H1 (cell line): ENCODE measurements around the gene NSL1. TPM values are rescaled to one million over a fixed set of nuclear protein-coding genes. Genes with fewer than 3 reads are reported as not detected.

Source experiments
- CTCF ChIA-PET: fragments of 300-600 bp; sonication (Branson Sonifier 250); formaldehyde crosslinking; loops from one replicate; lab custom pipeline; 2021; ENCODE audit not compliant: partially characterized antibody; lab: Charles Lee
- POLR2A ChIA-PET: fragments of 300-600 bp; sonication (Branson Sonifier 250); formaldehyde crosslinking; loops from one replicate; lab custom pipeline; 2021; ENCODE audit warnings: inconsistent platforms; ENCODE audit not compliant: partially characterized antibody; lab: Charles Lee
- DNase-seq, 2 experiments: peaks; one replicate each; pipeline versions ENCODE4 v3.0.0 to v3.0.0-alpha.2; 2010 to 2022; ENCODE audit warnings: low spot score in 2 of 2, low read depth in 1 of 2, mixed read lengths in 1 of 2
- FAIRE-seq: peaks from 2 replicates; lab custom pipeline; 2011; peaks lifted over from hg19 to GRCh38; lab: Jason Lieb, UNC
- H2AFZ ChIP-seq: 2 replicates; pipeline ENCODE4 v1.8.1; 2012; ENCODE audit warnings: low read length, inconsistent platforms
- H2AK5ac ChIP-seq: 2 replicates; pipeline ENCODE4 v1.6.1; 2013; ENCODE audit warnings: low read depth, low read length
- H2BK120ac ChIP-seq: replicated peaks from 2 replicates; pipeline ENCODE3; 2013; ENCODE audit warnings: low read depth, low read length, inconsistent platforms
- H2BK12ac ChIP-seq: 2 replicates; pipeline ENCODE4 v1.6.1; 2013; ENCODE audit warnings: low read depth, low read length
- H2BK15ac ChIP-seq: 2 replicates; pipeline ENCODE4 v1.6.1; 2013; ENCODE audit warnings: low read length
- H2BK20ac ChIP-seq: 2 replicates; pipeline ENCODE4 v1.6.1; 2013; ENCODE audit warnings: low read length
- H2BK5ac ChIP-seq: 2 replicates; pipeline ENCODE4 v1.6.1; 2013; ENCODE audit warnings: low read depth, low read length
- H3K14ac ChIP-seq: 2 replicates; pipeline ENCODE4 v1.6.1; 2013; ENCODE audit warnings: inconsistent platforms; ENCODE audit not compliant: insufficient read length
- H3K18ac ChIP-seq: 2 replicates; pipeline ENCODE4 v1.6.1; 2013; ENCODE audit warnings: low read length; ENCODE audit errors: extremely low read depth
- H3K23ac ChIP-seq: 2 replicates; pipeline ENCODE4 v1.6.1; 2013; ENCODE audit warnings: inconsistent platforms; ENCODE audit not compliant: insufficient read length
- H3K23me2 ChIP-seq: 2 replicates; pipeline ENCODE4 v1.6.1; 2013; ENCODE audit warnings: low read depth, low read length
- H3K27ac ChIP-seq: 2 replicates; pipeline ENCODE4 v1.6.1; 2011; ENCODE audit warnings: low read depth, low read length, inconsistent platforms
- H3K27me3 ChIP-seq, 4 experiments: replicated peaks in 1 of 4; 1 replicate in 1 of 4; 2 replicates in 3 of 4; pipeline versions ENCODE4 v1.6.1 to v1.8.1; 2011 to 2013; ENCODE audit warnings: low read length in 3 of 4, mild to moderate bottlenecking in 3 of 4, inconsistent platforms in 2 of 4, mixed read lengths in 2 of 4, moderate library complexity in 1 of 4; ENCODE audit not compliant: control insufficient read depth in 3 of 4, insufficient read depth in 3 of 4; ENCODE audit errors: extremely low read depth in 1 of 4
- H3K36me3 ChIP-seq, 4 experiments: 2 replicates each; pipeline versions ENCODE4 v1.6.1 to v1.8.1; 2011 to 2013; ENCODE audit warnings: mild to moderate bottlenecking in 4 of 4, low read length in 3 of 4, moderate library complexity in 2 of 4, control low read depth in 1 of 4, inconsistent platforms in 1 of 4; ENCODE audit not compliant: insufficient read depth in 4 of 4, control insufficient read depth in 2 of 4
- H3K4ac ChIP-seq: replicated peaks from 2 replicates; pipeline ENCODE3; 2013; ENCODE audit warnings: low read length, low read depth, mixed read lengths, inconsistent platforms; ENCODE audit not compliant: insufficient read length
- H3K4me1 ChIP-seq, 4 experiments: replicated peaks in 1 of 4; 1 replicate in 1 of 4; 2 replicates in 3 of 4; pipeline versions ENCODE4 v1.6.1 to v1.8.1; 2011 to 2013; ENCODE audit warnings: low read length in 3 of 4, inconsistent platforms in 2 of 4, mixed read lengths in 1 of 4; ENCODE audit not compliant: insufficient read depth in 4 of 4, control insufficient read depth in 3 of 4
- H3K4me2 ChIP-seq, 2 experiments: 2 replicates each; pipeline versions ENCODE4 v1.6.1 to v1.8.1; 2011 to 2013; ENCODE audit warnings: low read depth in 2 of 2, low read length in 2 of 2, control low read depth in 1 of 2, inconsistent platforms in 1 of 2, mild to moderate bottlenecking in 1 of 2; ENCODE audit not compliant: insufficient read depth in 1 of 2
- H3K4me3 ChIP-seq, 4 experiments: fragments of 200-600, 300-600 bp in 1 of 4; sonication (generic), shearing (Covaris generic), sonication (Bioruptor Twin) in 1 of 4; 2 replicates each; pipeline versions ENCODE4 v1.5.1 to v1.8.1; 2011 to 2016; ENCODE audit warnings: low read length in 4 of 4, low read depth in 3 of 4, control low read depth in 2 of 4, inconsistent platforms in 2 of 4, mild to moderate bottlenecking in 2 of 4, mixed read lengths in 1 of 4, moderate library complexity in 1 of 4; ENCODE audit not compliant: insufficient read depth in 2 of 4; ENCODE audit errors: extremely low read depth in 1 of 4
- H3K56ac ChIP-seq: replicated peaks from 2 replicates; pipeline ENCODE3; 2013; ENCODE audit warnings: low read depth, mild to moderate bottlenecking, mixed read lengths, low read length, inconsistent platforms; ENCODE audit not compliant: insufficient read length
- H3K79me1 ChIP-seq: 2 replicates; pipeline ENCODE4 v1.6.1; 2013; ENCODE audit warnings: low read depth, low read length, control low read depth
- H3K79me2 ChIP-seq, 2 experiments: 2 replicates each; pipeline versions ENCODE4 v1.6.1 to v1.8.1; 2012 to 2013; ENCODE audit warnings: low read length in 2 of 2, mild to moderate bottlenecking in 2 of 2, inconsistent platforms in 1 of 2; ENCODE audit not compliant: insufficient read depth in 2 of 2, control insufficient read depth in 1 of 2
- H3K9ac ChIP-seq, 4 experiments: replicated peaks in 1 of 4; 1 replicate in 1 of 4; 2 replicates in 3 of 4; pipeline versions ENCODE4 v1.6.1 to v1.8.1; 2011 to 2013; ENCODE audit warnings: low read depth in 3 of 4, low read length in 3 of 4, control low read depth in 2 of 4, mild to moderate bottlenecking in 2 of 4, moderate library complexity in 2 of 4, inconsistent platforms in 1 of 4; ENCODE audit errors: extremely low read depth in 1 of 4
- H3K9me3 ChIP-seq, 2 experiments: 2 replicates each; pipeline versions ENCODE4 v1.6.1 to v1.8.1; 2012 to 2013; ENCODE audit warnings: mild to moderate bottlenecking in 2 of 2, moderate library complexity in 2 of 2, control low read depth in 1 of 2, inconsistent platforms in 1 of 2, low read depth in 1 of 2, low read length in 1 of 2, mixed read lengths in 1 of 2; ENCODE audit not compliant: insufficient read depth in 2 of 2
- H4K20me1 ChIP-seq, 2 experiments: replicated peaks in 1 of 2; 2 replicates each; pipeline versions ENCODE3 to v1.8.1; 2011 to 2013; ENCODE audit warnings: inconsistent platforms in 2 of 2, low read length in 2 of 2, mild to moderate bottlenecking in 1 of 2; ENCODE audit not compliant: insufficient read depth in 2 of 2, control insufficient read depth in 1 of 2
- H4K5ac ChIP-seq: 2 replicates; pipeline ENCODE4 v1.6.1; 2013; ENCODE audit warnings: low read length, low read depth, mixed read lengths, inconsistent platforms; ENCODE audit not compliant: insufficient read length
- H4K8ac ChIP-seq: 2 replicates; pipeline ENCODE4 v1.8.0; 2013; ENCODE audit warnings: mild to moderate bottlenecking, moderate library complexity, low read length, inconsistent platforms; ENCODE audit not compliant: insufficient read depth; ENCODE audit errors: extremely low read depth
- H4K91ac ChIP-seq: replicated peaks from 2 replicates; pipeline ENCODE3; 2013; ENCODE audit warnings: low read length, mixed read lengths, inconsistent platforms; ENCODE audit not compliant: insufficient read length
- CHD1 ChIP-seq: IDR thresholded peaks from 2 replicates; pipeline ENCODE4 v1.6.1; 2012; ENCODE audit warnings: low read depth, low read length, improper control_type of control experiment
- GTF2F1 ChIP-seq: IDR thresholded peaks from 2 replicates; pipeline ENCODE4 v1.6.1; 2012; ENCODE audit warnings: low read depth, low read length, improper control_type of control experiment, borderline replicate concordance
- NANOG ChIP-seq: IDR thresholded peaks from 2 replicates; pipeline ENCODE4 v1.6.1; 2011; ENCODE audit warnings: low read length, low read depth, mild to moderate bottlenecking, inconsistent platforms; ENCODE audit not compliant: insufficient read depth, poor library complexity, severe bottlenecking
- POU5F1 ChIP-seq: IDR thresholded peaks from 2 replicates; pipeline ENCODE4 v1.6.1; 2011; ENCODE audit warnings: low read depth, mild to moderate bottlenecking, low read length, moderate library complexity
- RXRA ChIP-seq: IDR thresholded peaks from 2 replicates; pipeline ENCODE4 v1.6.1; 2011; ENCODE audit warnings: low read depth, mild to moderate bottlenecking, low read length, moderate library complexity; ENCODE audit not compliant: insufficient read depth
- SAP30 ChIP-seq: fragments of 300-600 bp; sonication (generic); IDR thresholded peaks from 2 replicates; pipeline ENCODE4 v1.7.1; 2012; ENCODE audit warnings: low read length, moderate library complexity, mild to moderate bottlenecking, inconsistent platforms; ENCODE audit not compliant: insufficient read depth, insufficient replicate concordance
- SP2 ChIP-seq: IDR thresholded peaks from 2 replicates; pipeline ENCODE4 v1.6.1; 2012; ENCODE audit warnings: mild to moderate bottlenecking, low read length, inconsistent platforms
- TAF7 ChIP-seq: optimal IDR thresholded peaks from 2 replicates; pipeline ENCODE3; 2011; ENCODE audit warnings: low read depth, mild to moderate bottlenecking, inconsistent platforms, low read length, moderate library complexity, borderline replicate concordance
- WGBS, 2 experiments: shearing (Covaris generic) in 1 of 2; methylation state at CpG; one replicate each; pipeline versions ENCODE4 v1.1.6 to v1.1.7; 2013 to 2015; ENCODE audit warnings: low lambda C conversion rate in 2 of 2, mixed read lengths in 2 of 2, inconsistent platforms in 1 of 2, low coverage in 1 of 2, missing lambda C conversion rate in 1 of 2; ENCODE audit not compliant: insufficient replicate concordance in 2 of 2, insufficient coverage in 1 of 2, insufficient read length in 1 of 2; ENCODE audit errors: extremely low coverage in 1 of 2, missing lambda C conversion rate in 1 of 2; 5-methylcytosine and 5-hydroxymethylcytosine counted together
- polyA plus RNA-seq, 7 experiments: library from polyadenylated mRNA; depleted of rRNA in 3 of 7; stranded (reverse) in 5 of 7; unstranded in 2 of 7; fragments of >200 nt in 5 of 7; fragments of 200-250 nt in 2 of 7; gene quantifications; 1 replicate in 5 of 7; 2 replicates in 1 of 7; 4 replicates in 1 of 7; pipeline versions ENCODE4 v1.2.1 to v1.2.3, GENCODE V29; 2011 to 2013; ENCODE audit warnings: missing spikeins in 2 of 7, mixed read lengths in 2 of 7
- total RNA-seq: library from RNA; stranded (reverse); fragmentation: NEBNext Ultra II Directional; extraction: Animal tissue kit (Norgen Biotek cat#: 25700); gene quantifications from 2 replicates; pipeline ENCODE4 v1.2.1, GENCODE V29; 2021
- TF ChIP-seq, protein P1 (sequence below): IDR thresholded peaks from 2 replicates; pipeline ENCODE4 v1.6.1; 2011; ENCODE audit warnings: low read length, improper control_type of control experiment
- TF ChIP-seq, protein P2 (sequence below): IDR thresholded peaks from 2 replicates; pipeline ENCODE4 v1.6.1; 2012; ENCODE audit warnings: inconsistent platforms

The NSL1 gene
- total and polyA plus RNA-seq, 2 of the 8 experiments (the other 6 are each of a cell fraction or from before 2014, with no cell fraction given) = 25.4 to 51.7 TPM

DNA sequence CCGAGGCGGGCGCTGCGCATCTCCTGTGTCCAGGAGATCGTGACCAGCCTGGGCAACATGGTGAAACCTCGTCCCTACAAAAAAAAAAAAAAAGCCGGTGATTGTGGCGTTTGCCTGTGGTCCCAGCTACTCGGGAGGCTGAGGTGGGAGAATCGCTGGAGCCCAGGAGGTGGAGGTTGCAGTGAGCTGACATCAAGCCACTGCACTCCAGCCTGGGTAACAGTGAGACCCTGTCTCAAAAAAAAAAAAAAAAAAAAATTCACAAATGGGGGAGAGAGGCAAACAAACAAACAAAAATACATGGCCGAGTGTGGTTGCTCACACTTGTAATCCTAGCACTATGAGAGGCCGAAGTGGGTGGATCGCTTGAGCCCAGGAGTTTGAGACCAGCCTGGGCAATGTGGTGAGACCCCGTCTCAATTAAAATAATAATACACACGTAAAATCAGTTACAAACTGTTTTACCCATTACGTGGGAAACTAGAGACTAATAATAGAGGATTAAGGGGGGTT is 875 bp upstream of the NSL1 start:
- peak overlapping the region; percentile 77 to 99 (median 88) for H3K4me3 ChIP-seq
- peak overlapping the region in 3 of 4 experiments; percentile 81 to 93 (median 82); a peak in 4 of 7 replicates for H3K9ac ChIP-seq
- no peak overlapping the region for H2AK5ac ChIP-seq
- peak overlapping the region; percentile 60; the same call in 1 of the 2 replicates for H2BK12ac ChIP-seq
- no peak overlapping the region for H2BK120ac ChIP-seq
- ChIA-PET POLR2A (interaction anchor here (0.6 to 3.3 kb wide), 11 partner anchors 11 to 185 kb away, joined by 3 to 19 read pairs (median 4); partner anchors contain the start of gene FLVCR1), CTCF (interaction anchor here (0.6 to 1.7 kb wide), 2 partner anchors 23 to 1962 kb away, joined by 3 to 4 read pairs; no protein-coding TSS in a partner anchor)
- H4K5ac ChIP-seq = no peak overlapping the region
- H3K14ac ChIP-seq = no peak overlapping the region
- H2BK20ac ChIP-seq = no peak overlapping the region
- H3K36me3 ChIP-seq = peaks cover 0 to 9% (median 3%) of the 10 kb centered on the region in 4 experiments; a peak in 4 of 8 replicates
- peak overlapping the region; percentile 77; the same call in 1 of the 2 replicates for H3K27ac ChIP-seq
- 44% methylated on average over 13 of the region's 16 CpGs; no CpG with 5 or more reads in 1 of the 2 experiments for WGBS, 2 experiments
- no peak overlapping the region for H3K23ac ChIP-seq
- no peaks in the 10 kb centered on the region; the same call in 1 of the 2 replicates for H3K79me1 ChIP-seq
- no peak for DNase-seq
- no peak overlapping the region for H3K4ac ChIP-seq
- peaks cover 0 to 4% (median 0%) of the 10 kb centered on the region in 4 experiments; a peak in 3 of 7 replicates for H3K4me1 ChIP-seq
- H3K27me3 ChIP-seq = no peaks in the 10 kb centered on the region
- no peak overlapping the region for H3K18ac ChIP-seq
- H2BK15ac ChIP-seq = no peak overlapping the region
- no peaks in the 10 kb centered on the region for H3K9me3 ChIP-seq
- no peak overlapping the region; the same call in 1 of the 2 replicates for H2BK5ac ChIP-seq
- peaks cover 2% of the 10 kb centered on the region; the same call in 1 of the 2 replicates for H3K23me2 ChIP-seq
- peak overlapping the region; percentile 93; the same call in 1 of the 2 replicates for H4K8ac ChIP-seq
- H3K79me2 ChIP-seq = peaks cover 0 to 34% of the 10 kb centered on the region in 2 experiments; a peak in 2 of 4 replicates
- H4K91ac ChIP-seq = no peak overlapping the region
- peak overlapping the region; percentile 60 to 69 for H3K4me2 ChIP-seq
- no peak for FAIRE-seq
- peak overlapping the region; percentile 1 for H3K56ac ChIP-seq
- no peaks in the 10 kb centered on the region for H4K20me1 ChIP-seq
- peak overlapping the region; percentile 83 for H2AFZ ChIP-seq
- TF ChIP-seq NANOG (no peak), TAF7 (no peak), CHD1 (no peak), GTF2F1 (no peak), RXRA (no peak), POU5F1 (no peak), SAP30 (no peak), SP2 (no peak)
- TF ChIP-seq, protein P1, sequence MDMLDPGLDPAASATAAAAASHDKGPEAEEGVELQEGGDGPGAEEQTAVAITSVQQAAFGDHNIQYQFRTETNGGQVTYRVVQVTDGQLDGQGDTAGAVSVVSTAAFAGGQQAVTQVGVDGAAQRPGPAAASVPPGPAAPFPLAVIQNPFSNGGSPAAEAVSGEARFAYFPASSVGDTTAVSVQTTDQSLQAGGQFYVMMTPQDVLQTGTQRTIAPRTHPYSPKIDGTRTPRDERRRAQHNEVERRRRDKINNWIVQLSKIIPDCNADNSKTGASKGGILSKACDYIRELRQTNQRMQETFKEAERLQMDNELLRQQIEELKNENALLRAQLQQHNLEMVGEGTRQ = no peak
- TF ChIP-seq, protein P2, sequence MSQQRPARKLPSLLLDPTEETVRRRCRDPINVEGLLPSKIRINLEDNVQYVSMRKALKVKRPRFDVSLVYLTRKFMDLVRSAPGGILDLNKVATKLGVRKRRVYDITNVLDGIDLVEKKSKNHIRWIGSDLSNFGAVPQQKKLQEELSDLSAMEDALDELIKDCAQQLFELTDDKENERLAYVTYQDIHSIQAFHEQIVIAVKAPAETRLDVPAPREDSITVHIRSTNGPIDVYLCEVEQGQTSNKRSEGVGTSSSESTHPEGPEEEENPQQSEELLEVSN = no peak
